ENCODE results near the gene ADGRL2.

Gene ADGRL2

GRCh38 chr1:81920886-81921285, 120.2 kb downstream of the ADGRL2 start:
- no peak for DNase-seq

- DNase-seq: peak in 1 of 2 experiments; percentile 16
Measured at GRCh38 chr1:81921344-81921743, 120.6 kb downstream of the ADGRL2 start.

GRCh38 chr1:81921851-81922462, 121.2 kb downstream of the ADGRL2 start:
- no peak for DNase-seq

- no peak for DNase-seq
Measured at GRCh38 chr1:81922955-81923354, 122.2 kb downstream of the ADGRL2 start.

- no peak for DNase-seq
Measured at GRCh38 chr1:81929106-81929505, 128.4 kb downstream of the ADGRL2 start.

GRCh38 chr1:81936853-81937252, 136.1 kb downstream of the ADGRL2 start:
- DNase-seq: no peak

- no peak for DNase-seq
Measured at GRCh38 chr1:81937791-81938450, 137.2 kb downstream of the ADGRL2 start.

GRCh38 chr1:81948495-81948894, 147.8 kb downstream of the ADGRL2 start:
- DNase-seq: no peak

- no peak for DNase-seq
Measured at GRCh38 chr1:81949421-81949820, 148.7 kb downstream of the ADGRL2 start.

GRCh38 chr1:81950037-81950436, 149.3 kb downstream of the ADGRL2 start:
- no peak for DNase-seq

GRCh38 chr1:81950591-81951244, 150.0 kb downstream of the ADGRL2 start:
- DNase-seq: no peak

- no peak for DNase-seq
Measured at GRCh38 chr1:81954534-81955020, 153.8 kb downstream of the ADGRL2 start.

- no peak for DNase-seq
Measured at GRCh38 chr1:81967951-81968350, 167.2 kb downstream of the ADGRL2 start.

- no peak for DNase-seq
Measured at GRCh38 chr1:81970416-81970815, 169.7 kb downstream of the ADGRL2 start.

- no peak for DNase-seq
Measured at GRCh38 chr1:81974222-81974841, 173.6 kb downstream of the ADGRL2 start.

- DNase-seq: no peak
Measured at GRCh38 chr1:81974883-81975555, 174.3 kb downstream of the ADGRL2 start.

- no peak for DNase-seq
Measured at GRCh38 chr1:81976539-81976938, 175.8 kb downstream of the ADGRL2 start.

- DNase-seq: no peak
Measured at GRCh38 chr1:81978945-81979344, 178.2 kb downstream of the ADGRL2 start.

GRCh38 chr1:81982523-81982922, 181.8 kb downstream of the ADGRL2 start:
- no peak for DNase-seq

- no peak for DNase-seq
Measured at GRCh38 chr1:81989524-81989923, 188.8 kb downstream of the ADGRL2 start.

GRCh38 chr1:81990241-81990640, 189.5 kb downstream of the ADGRL2 start:
- DNase-seq: no peak

- DNase-seq: no peak
Measured at GRCh38 chr1:81998165-81998564, 197.4 kb downstream of the ADGRL2 start.

- DNase-seq: no peak
Measured at GRCh38 chr1:81999364-81999763, 198.6 kb downstream of the ADGRL2 start.
